Keratinocyte (primary cell): ENCODE data around the gene TINAGL1. TPM values are rescaled to one million over a fixed set of nuclear protein-coding genes. Genes with fewer than 3 reads are reported as not detected.

ENCODE experiments used
- DNase-seq: peaks from one replicate; pipeline ENCODE4 v3.0.0-alpha.2; 2011; ENCODE audit warnings: low read depth, missing footprints, low spot score
- FAIRE-seq: peaks from 2 replicates; lab custom pipeline; 2011; peaks lifted over from hg19 to GRCh38; lab: Jason Lieb, UNC
- H2AFZ ChIP-seq: 2 replicates; pipeline ENCODE4 v1.6.0; 2012; ENCODE audit warnings: low read length, control low read depth, inconsistent platforms; ENCODE audit not compliant: control insufficient read depth
- H3K27ac ChIP-seq: 2 replicates; pipeline ENCODE4 v1.5.1; 2011; ENCODE audit warnings: low read length; ENCODE audit not compliant: control insufficient read depth, insufficient read depth
- H3K27me3 ChIP-seq: 3 replicates; pipeline ENCODE4 v1.6.0; 2011; ENCODE audit warnings: low read length; ENCODE audit not compliant: control insufficient read depth, insufficient read depth; ENCODE audit errors: extremely low read depth
- H3K36me3 ChIP-seq, 2 experiments: 2 replicates in 1 of 2; 3 replicates in 1 of 2; pipeline ENCODE4 v1.5.1; 2011; ENCODE audit warnings: low read length in 2 of 2, mild to moderate bottlenecking in 1 of 2; ENCODE audit not compliant: control insufficient read depth in 2 of 2, insufficient read depth in 2 of 2; ENCODE audit errors: extremely low read depth in 1 of 2
- H3K4me1 ChIP-seq: 3 replicates; pipeline ENCODE4 v1.5.1; 2011; ENCODE audit warnings: low read length; ENCODE audit not compliant: control insufficient read depth, insufficient read depth; ENCODE audit errors: extremely low read depth
- H3K4me2 ChIP-seq: 3 replicates; pipeline ENCODE4 v1.6.0; 2011; ENCODE audit warnings: low read depth, low read length; ENCODE audit not compliant: control insufficient read depth, insufficient read depth; ENCODE audit errors: extremely low read depth
- H3K4me3 ChIP-seq, 3 experiments: fragments of 200-600 bp in 1 of 3; sonication (generic) in 1 of 3; 2 replicates in 2 of 3; 3 replicates in 1 of 3; pipeline ENCODE4 v1.5.1; 2011 to 2016; ENCODE audit warnings: low read length in 3 of 3, mild to moderate bottlenecking in 3 of 3, control low read depth in 2 of 3, inconsistent platforms in 1 of 3, low read depth in 1 of 3, mixed read lengths in 1 of 3, mixed run types in 1 of 3, moderate library complexity in 1 of 3; ENCODE audit not compliant: control insufficient read depth in 2 of 3, insufficient read depth in 2 of 3; ENCODE audit errors: extremely low read depth in 1 of 3
- H3K79me2 ChIP-seq: 2 replicates; pipeline ENCODE4 v1.6.0; 2012; ENCODE audit warnings: low read length; ENCODE audit not compliant: control insufficient read depth, insufficient read depth
- H3K9ac ChIP-seq: 3 replicates; pipeline ENCODE4 v1.6.0; 2011; ENCODE audit warnings: low read length; ENCODE audit not compliant: control insufficient read depth, insufficient read depth; ENCODE audit errors: extremely low read depth
- H3K9me1 ChIP-seq: 3 replicates; pipeline ENCODE4 v1.6.0; 2011; ENCODE audit warnings: low read length; ENCODE audit not compliant: control insufficient read depth, insufficient read depth; ENCODE audit errors: extremely low read depth
- H3K9me3 ChIP-seq: 2 replicates; pipeline ENCODE4 v1.5.1; 2012; ENCODE audit warnings: low read depth, low read length; ENCODE audit not compliant: control insufficient read depth
- H4K20me1 ChIP-seq: 3 replicates; pipeline ENCODE4 v1.6.0; 2011; ENCODE audit warnings: low read length; ENCODE audit not compliant: control insufficient read depth, insufficient read depth; ENCODE audit errors: extremely low read depth
- CTCF ChIP-seq, 3 experiments: IDR thresholded peaks in 1 of 3; conservative IDR thresholded peaks in 1 of 3; optimal IDR thresholded peaks in 1 of 3; 2 replicates in 2 of 3; 3 replicates in 1 of 3; pipeline versions ENCODE3 to v1.5.1; 2011; ENCODE audit warnings: low read length in 3 of 3, mild to moderate bottlenecking in 3 of 3, moderate library complexity in 2 of 3, control low read depth in 1 of 3, inconsistent platforms in 1 of 3; ENCODE audit not compliant: insufficient read depth in 2 of 3; ENCODE audit errors: extremely low read depth in 1 of 3
- EZH2 ChIP-seq: IDR thresholded peaks from one replicate; pipeline ENCODE4 v1.6.1; 2012; ENCODE audit warnings: inconsistent platforms, mild to moderate bottlenecking, low read length, moderate library complexity
- dilution Hi-C: fragments of 300-500 bp; cut with MboI; formaldehyde crosslinking; loops from one replicate; pipeline ENCODE4 v1.7.0; 2020; ENCODE audit warnings: low sequenced_read_pairs; ENCODE audit not compliant: extremely low pct_ligation_motif_present
- polyA plus RNA-seq, 5 experiments: library from polyadenylated mRNA; depleted of rRNA in 3 of 5; stranded (reverse) in 3 of 5; stranded (forward) in 1 of 5; unstranded in 1 of 5; fragments of >200 nt; gene quantifications; 1 replicate in 1 of 5; 2 replicates in 3 of 5; 3 replicates in 1 of 5; pipeline versions ENCODE4 v1.2.1 to v1.2.3, GENCODE V29; 2011 to 2012; ENCODE audit warnings: missing spikeins in 2 of 5, low read depth in 1 of 5, low replicate concordance in 1 of 5

The TINAGL1 gene
- polyA plus RNA-seq, 1 donor (not counting 4 experiments of a cell fraction or from before 2014, with no cell fraction given), result 189 TPM

- FAIRE-seq, result no peak
- H2AFZ ChIP-seq, result no peak overlapping the region
- peaks cover 39% of the 10 kb centered on the region for H3K4me1 ChIP-seq
- no peak overlapping the region for H3K4me2 ChIP-seq
- H3K27me3 ChIP-seq, result no peaks in the 10 kb centered on the region
- no peak for DNase-seq
- H3K9ac ChIP-seq, result no peak overlapping the region
- H3K4me3 ChIP-seq, result no peak overlapping the region
- TF ChIP-seq CTCF (optimal IDR thresholded peaks at IDR 0.05 in 1 of 3, IDR thresholded peaks at IDR 0.05 in 1 of 3, conservative IDR thresholded peaks at IDR 0.05 in 1 of 3; ENCODE audit: extremely low read depth in 1 of 3, insufficient read depth in 2 of 3, low read length in 3 of 3), result no peak
- TF ChIP-seq EZH2, result no peak
- H3K79me2 ChIP-seq, result no peaks in the 10 kb centered on the region
- no peaks in the 10 kb centered on the region for H3K36me3 ChIP-seq
- H4K20me1 ChIP-seq, result no peaks in the 10 kb centered on the region
- no peaks in the 10 kb centered on the region for H3K9me1 ChIP-seq
- H3K9me3 ChIP-seq, result no peaks in the 10 kb centered on the region
- dilution Hi-C loops, result no loop called here
- H3K27ac ChIP-seq, result no peak overlapping the region
Observed at GRCh38 chr1:31567956-31568570, 8.3 kb upstream of the TINAGL1 start.

- H3K4me3 ChIP-seq, result no peak overlapping the region
- H3K9me3 ChIP-seq, result no peaks in the 10 kb centered on the region
- dilution Hi-C loops, result no loop called here
- no peaks in the 10 kb centered on the region for H3K79me2 ChIP-seq
- no peak overlapping the region for H2AFZ ChIP-seq
- no peaks in the 10 kb centered on the region for H3K27me3 ChIP-seq
- FAIRE-seq (no peak), DNase-seq (no peak)
- H3K36me3 ChIP-seq, result no peaks in the 10 kb centered on the region
- no peaks in the 10 kb centered on the region for H4K20me1 ChIP-seq
- H3K4me2 ChIP-seq, result no peak overlapping the region
- TF ChIP-seq CTCF (optimal IDR thresholded peaks at IDR 0.05 in 1 of 3, IDR thresholded peaks at IDR 0.05 in 1 of 3, conservative IDR thresholded peaks at IDR 0.05 in 1 of 3; ENCODE audit: extremely low read depth in 1 of 3, insufficient read depth in 2 of 3, low read length in 3 of 3) (no peak), EZH2 (no peak)
- H3K9ac ChIP-seq, result no peak overlapping the region
- peaks cover 39% of the 10 kb centered on the region for H3K4me1 ChIP-seq
- no peaks in the 10 kb centered on the region for H3K9me1 ChIP-seq
- H3K27ac ChIP-seq, result no peak overlapping the region
Observed at GRCh38 chr1:31568895-31569595, 7.3 kb upstream of the TINAGL1 start.
